CD4-positive, alpha-beta T cell treated with Interleukin-4 for 1 hour (primary cell): ENCODE data around the gene TBC1D2B.

ENCODE experiments used
- DNase-seq, 2 donors: peaks; one replicate each; pipeline ENCODE4 v3.0.0-alpha.2; 2020 to 2022

The TBC1D2B gene

DNA sequence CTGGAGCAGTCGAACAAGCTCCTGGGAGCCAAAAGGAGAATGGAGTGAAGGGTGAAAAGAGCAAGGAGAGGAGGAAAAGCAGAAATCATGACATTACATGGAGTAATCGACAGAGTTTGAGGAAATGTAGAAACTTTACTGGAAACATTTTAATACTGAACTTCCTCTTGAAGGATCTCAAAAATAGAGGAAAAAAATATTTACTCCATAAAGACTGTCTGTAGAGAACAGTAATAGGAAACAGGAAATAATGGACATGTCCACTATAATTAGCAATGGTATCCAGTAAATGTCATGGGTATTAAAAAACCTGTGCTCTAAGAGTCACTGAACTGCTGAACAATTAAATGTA lies 53.0 kb downstream of the TBC1D2B start:
- DNase-seq: no peak

DNA sequence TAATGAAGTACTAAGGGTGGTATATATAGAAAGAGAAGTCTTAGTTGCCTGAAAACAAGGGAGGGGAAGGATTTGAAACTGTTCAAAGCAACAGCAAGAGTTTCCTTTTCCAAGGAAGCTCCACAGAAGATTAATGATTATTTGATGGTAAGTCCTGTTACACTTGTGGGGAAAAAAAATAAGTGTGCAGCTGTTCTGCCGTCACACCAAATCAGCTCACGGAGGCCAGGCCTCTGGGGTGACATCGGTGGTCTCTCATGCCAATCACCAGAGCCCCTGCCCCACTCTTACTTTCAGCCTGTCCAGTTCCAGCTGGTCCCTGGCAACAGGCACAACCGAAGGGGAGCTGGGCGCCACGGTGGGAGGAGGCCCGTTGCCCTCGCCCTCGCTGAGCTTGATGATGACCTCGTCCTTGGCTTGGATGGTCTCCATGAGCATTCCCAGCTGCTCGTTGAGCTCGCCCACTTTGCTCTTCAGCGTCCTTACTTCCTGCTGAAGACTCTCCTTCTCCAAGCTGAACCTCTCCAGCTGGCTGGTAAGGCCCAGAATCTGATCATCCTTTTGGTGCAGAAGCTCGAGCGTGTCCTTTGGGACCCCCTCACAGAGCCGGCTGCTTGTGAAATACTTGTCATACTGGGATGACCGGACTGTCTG lies 53.5 kb downstream of the TBC1D2B start:
- DNase-seq: no peak

GRCh38 chr15:78023081-78023665 lies 54.3 kb downstream of the TBC1D2B start:
- DNase-seq: no peak

GRCh38 chr15:78021761-78022160 lies 55.8 kb downstream of the TBC1D2B start:
- no peak for DNase-seq

DNA sequence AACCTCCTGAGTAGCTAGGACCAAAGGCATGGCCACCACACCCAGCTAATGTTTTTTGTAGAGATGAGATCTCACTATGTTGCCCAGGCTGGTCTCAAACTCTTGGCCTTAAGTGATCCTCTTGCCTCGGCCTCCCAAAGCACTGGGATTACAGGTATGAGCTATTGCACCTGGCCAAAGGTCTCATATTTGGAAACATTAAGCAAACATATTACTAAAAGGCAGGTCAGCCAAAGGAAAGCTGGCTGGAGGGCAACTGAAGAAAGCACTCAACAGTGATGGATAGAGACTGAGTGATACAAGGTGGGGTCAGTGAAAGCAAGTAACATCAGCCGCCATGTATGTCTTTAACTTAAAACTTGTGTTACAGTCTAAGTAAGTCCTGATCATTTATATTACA lies 57.5 kb downstream of the TBC1D2B start:
- no peak for DNase-seq

DNA sequence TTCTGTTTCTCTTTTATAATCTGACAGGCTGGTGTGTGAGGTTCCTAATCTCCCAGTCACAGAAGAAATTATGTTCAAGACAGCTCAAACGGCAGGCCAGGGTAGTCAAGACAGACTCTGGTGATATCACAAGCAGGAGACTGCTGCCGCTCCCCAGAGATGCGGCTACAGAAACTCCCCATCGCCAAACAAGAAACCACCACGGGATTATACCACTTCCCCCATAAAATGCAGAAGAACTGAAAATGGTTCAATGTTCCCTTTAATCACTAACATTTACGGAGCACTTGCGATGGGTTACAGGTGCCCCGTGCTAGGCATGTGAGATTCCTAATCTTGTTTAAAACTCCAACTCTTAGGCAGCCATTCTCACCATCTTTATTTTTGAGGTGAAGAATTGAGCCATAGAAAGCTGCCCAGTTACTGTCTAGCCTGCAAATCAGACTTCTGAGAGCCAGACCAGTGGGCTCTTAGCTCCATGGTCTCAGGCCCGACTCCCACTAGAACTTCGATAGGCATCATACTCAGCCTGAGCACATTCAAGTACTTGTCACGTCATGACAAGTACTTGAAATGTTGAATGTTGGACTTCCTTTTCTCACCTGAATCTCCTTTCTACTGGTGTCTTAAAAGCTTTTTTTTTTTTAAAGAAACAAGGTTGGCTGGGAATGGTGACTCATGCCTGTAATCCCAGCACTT lies 58.4 kb downstream of the TBC1D2B start:
- peak; percentile 31 to 40 for DNase-seq

- DNase-seq: no peak
Observed at GRCh38 chr15:78018445-78018844, 59.1 kb downstream of the TBC1D2B start.

DNA sequence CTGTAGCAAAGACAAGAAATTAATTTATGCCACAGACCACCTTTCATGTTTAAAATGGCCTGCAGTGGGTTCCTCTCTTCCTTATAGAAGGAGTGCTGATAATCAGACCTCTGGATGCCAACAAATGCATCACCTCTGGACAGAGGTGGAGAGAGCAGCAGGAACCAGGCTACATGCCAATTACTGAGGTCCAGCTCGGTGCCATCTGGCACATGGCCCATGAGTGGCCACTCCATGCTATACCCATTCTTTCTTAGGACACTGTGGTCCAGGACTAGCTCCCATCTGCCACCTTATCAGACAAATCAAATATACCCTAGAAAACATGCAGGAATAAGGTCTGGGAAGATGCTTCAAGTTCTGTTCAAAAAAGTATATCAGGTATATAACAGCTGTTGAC lies 60.7 kb downstream of the TBC1D2B start:
- no peak for DNase-seq

GRCh38 chr15:78012643-78013077 lies 64.9 kb downstream of the TBC1D2B start:
- DNase-seq: no peak

DNA sequence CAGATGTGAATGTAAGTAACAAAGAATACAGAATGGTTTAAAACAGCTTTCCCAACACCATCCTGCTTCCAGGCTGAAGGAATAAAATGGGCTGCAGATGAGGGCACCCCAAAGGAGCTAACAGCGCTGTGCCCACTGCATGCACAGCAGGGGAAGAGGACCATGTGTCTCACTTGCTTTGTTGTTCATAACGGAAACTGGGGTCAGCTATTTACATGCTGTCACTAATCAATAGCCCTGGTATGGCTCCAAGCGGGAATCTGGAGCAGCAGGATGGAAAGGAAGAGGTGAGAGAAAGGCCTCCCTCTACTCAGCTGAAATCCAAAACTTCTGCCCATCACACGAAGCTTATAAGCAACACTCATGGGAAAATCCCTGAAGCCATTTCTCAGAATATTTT lies 67.4 kb downstream of the TBC1D2B start:
- DNase-seq: no peak

- no peak for DNase-seq
Observed at GRCh38 chr15:78007964-78008886, 69.3 kb downstream of the TBC1D2B start.

GRCh38 chr15:78007211-78007931 lies 70.1 kb downstream of the TBC1D2B start:
- no peak for DNase-seq

GRCh38 chr15:78006567-78007205 lies 70.8 kb downstream of the TBC1D2B start:
- no peak for DNase-seq

DNA sequence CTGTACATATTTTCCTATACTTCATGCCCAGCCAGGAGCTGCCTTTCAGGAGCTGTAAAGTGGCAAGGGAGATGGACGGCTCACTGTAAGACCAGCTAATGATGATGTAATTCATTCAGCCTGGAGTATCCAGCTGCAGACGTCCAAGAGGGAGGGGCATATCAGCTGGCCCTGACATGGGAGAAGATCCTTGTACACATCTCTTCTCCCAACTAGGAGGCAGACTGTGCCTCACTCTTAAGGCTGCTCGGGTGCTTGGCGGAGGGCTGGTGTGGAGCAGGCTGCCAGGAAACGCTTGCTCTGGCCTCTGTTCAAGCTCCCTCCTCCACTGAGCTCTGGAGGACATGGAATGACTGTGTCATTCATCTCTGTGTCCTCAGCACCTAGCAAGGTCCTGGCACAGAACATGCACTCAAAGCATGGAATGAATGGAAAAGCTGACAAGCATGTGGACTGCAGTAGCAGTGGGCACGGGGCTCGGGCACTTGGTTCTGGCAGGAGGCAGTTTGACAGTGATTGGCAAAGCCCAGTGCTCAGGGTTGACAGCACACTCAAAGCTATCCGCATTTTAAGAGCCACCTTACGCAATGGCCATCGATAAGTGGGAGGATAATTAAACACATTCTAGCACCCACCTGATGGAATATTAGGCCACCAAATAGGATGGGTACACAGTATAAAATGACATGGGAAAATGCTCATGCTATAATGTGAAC lies 72.4 kb downstream of the TBC1D2B start:
- no peak for DNase-seq

DNA sequence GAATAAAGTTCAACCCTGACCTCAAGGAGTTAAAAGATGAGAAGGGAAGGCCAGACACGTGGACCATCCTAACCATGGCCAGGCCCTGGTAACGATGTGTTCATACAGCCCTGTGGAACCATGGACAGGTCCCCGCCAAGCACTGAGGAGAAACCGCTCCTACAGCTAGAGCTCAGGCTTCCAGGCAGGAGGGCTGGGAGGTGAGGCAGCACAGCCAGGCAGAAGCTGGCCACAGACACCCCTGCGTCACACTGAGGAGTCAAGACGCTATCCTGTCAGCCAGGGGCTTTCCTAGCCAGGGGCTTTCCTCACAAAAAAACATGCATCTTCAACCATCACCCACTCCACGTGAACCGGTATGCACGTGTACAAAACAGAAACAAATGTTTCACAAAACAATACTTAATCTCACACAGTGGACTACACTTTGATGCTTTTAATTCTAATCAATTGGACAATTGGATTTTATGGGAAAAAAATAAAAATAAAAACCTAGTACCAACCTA lies 73.2 kb downstream of the TBC1D2B start:
- DNase-seq: peak in 1 of 2 donors; percentile 11

DNA sequence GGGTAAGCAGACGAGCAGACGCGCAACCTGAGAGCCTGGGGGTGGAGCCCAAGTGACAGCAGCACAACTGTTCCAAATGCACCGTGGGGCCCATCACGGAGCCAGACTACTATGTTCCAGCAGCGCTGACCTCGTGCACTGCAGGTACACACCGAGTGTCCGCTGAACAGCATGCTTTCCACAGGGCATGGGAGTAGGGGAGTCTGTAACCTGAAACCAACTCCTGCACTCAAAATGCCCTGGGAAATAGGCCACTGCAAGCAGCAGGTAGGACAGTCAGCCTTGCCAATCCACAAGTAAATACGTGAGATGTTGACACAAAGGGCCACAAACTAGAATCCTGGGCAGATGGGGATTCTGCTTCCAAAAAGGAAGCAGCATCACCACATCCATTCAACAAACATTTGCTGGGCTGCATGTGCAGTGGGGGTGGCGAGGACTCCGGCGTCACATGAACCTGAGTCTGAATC lies 73.9 kb downstream of the TBC1D2B start:
- no peak for DNase-seq

DNA sequence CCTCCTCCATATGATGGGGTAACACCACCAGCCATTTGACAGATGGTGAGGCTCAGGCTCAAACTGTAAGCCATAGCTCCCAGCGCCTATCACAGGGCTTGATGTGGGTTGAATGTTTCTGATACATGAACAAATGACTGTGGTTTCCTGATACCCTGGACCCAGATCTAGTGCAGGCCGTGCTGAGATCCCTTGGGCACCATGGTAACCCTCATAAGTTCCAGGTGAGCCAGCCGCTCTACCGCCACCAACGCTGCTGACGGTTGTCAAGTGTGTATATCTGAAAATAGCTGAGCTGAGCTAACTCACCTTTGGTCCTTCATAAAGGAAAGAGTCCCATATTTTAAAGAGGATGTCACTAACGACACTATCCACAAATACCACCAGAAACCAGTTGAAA lies 74.5 kb downstream of the TBC1D2B start:
- no peak for DNase-seq

DNA sequence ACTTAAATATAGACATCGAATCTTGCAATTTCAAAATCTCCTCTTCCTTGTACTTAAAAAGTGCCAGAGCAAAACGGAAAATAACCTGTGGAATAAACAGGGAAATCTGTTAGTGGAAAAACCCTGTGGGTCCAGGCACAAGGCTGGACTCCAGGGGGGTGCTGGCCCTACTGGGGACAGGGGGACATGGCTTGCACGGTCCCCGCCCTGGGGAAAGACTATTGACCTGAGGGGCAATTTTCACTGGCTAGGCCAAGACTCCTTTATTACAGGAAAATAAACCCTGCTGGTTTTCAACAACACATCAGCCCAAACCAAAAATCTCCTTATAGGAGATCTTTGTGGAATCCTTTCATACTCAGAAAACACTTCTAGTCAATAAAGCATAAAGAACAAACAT lies 75.9 kb downstream of the TBC1D2B start:
- no peak for DNase-seq

GRCh38 chr15:78000927-78001249 lies 76.6 kb downstream of the TBC1D2B start:
- no peak for DNase-seq

- DNase-seq: peak; percentile 80 to 82
Observed at GRCh38 chr15:78000091-78000926, 77.2 kb downstream of the TBC1D2B start.
